Activated CD4-positive, alpha-beta T cell treated with anti-CD3 and anti-CD28 coated beads, Interleukin-2, amount 50 U/mL, for 1 hour (primary cell): ENCODE measurements around the gene ANKRD49.
"Not testable (repeated sequence)": the region's sequence is repeated elsewhere in the genome, so short reads cannot be mapped to it uniquely, and the experiment has no call there.

ENCODE experiments used
- DNase-seq: peaks from one replicate; pipeline ENCODE4 v3.0.0-alpha.2; 2020

ANKRD49 gene

GRCh38 chr11:94493281-94494125, at the start of gene ANKRD49, which contains the start of gene MRE11:
Gene ANKRD49 (plus strand): TSS chr11:94493984. CDS start chr11:94496694, 2,710 bp downstream.
Gene MRE11 (minus strand): TSS chr11:94493844. CDS start chr11:94492801, 1,043 bp downstream.
- DNase-seq, result peak; percentile 94

DNA sequence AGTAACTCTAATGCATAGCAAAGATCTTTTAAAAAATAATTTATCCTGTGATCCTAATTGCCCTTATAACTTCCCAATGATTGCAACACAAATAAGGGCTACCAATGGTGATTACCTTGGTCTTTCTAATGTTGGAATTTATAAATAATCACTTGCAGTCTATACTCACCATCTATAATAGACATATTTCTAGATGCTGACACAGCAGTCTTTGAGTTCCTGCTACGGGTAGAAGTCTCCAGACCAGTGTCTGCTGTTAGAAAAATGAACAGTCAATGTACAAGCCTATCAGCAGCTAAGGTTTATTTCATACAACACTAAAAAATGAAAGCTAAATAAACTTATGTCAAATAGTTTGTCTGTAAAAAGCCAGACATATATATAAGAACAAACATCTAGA, 48.1 kb upstream of the ANKRD49 start:
- no peak for DNase-seq

GRCh38 chr11:94447149-94447548, 46.6 kb upstream of the ANKRD49 start:
- no peak for DNase-seq

DNA sequence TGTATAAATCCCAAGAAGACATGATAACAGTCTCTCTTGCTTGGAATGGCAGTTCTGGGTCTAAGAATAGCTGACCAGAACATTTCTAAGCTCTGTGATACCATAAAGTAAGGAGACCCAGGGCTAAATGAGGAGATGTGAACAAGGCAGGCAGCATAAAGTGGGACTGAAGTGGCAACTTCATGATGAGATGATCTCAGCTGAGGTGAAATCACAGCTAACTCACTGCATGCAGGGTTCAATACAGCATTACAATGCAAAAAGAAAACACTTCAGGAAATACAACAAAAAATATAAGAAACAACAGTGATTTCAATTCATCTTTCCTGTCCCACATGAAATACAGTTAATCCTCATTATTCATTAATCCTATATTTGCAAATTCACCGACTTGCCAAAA, 44.8 kb upstream of the ANKRD49 start:
- DNase-seq, result no peak

GRCh38 chr11:94449437-94449836, 44.3 kb upstream of the ANKRD49 start:
- DNase-seq, result no peak

DNA sequence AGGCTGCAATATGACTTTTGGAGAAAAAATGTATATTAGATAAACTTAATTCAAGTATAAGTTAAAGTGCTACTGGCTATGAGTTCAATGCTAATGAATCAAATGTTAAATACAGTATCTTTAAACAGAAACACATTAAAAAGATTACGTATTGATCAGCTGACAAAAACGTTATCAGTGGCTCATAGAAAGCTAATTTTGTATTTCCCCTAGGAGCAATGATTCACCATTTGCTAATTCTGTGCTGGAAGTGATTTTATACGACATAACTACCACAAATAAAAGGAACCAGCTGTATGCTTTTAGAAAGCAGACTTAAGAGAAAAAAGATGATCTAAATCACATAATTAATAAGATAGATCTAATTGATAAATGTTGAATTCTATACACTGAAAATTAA, 43.7 kb upstream of the ANKRD49 start:
- DNase-seq, result no peak

- no peak for DNase-seq
Observed at GRCh38 chr11:94452988-94453387, 40.8 kb upstream of the ANKRD49 start.

- DNase-seq, result no peak
Observed at GRCh38 chr11:94454301-94454700, 39.5 kb upstream of the ANKRD49 start.

- no peak for DNase-seq
Observed at GRCh38 chr11:94455861-94456260, 37.9 kb upstream of the ANKRD49 start.

DNA sequence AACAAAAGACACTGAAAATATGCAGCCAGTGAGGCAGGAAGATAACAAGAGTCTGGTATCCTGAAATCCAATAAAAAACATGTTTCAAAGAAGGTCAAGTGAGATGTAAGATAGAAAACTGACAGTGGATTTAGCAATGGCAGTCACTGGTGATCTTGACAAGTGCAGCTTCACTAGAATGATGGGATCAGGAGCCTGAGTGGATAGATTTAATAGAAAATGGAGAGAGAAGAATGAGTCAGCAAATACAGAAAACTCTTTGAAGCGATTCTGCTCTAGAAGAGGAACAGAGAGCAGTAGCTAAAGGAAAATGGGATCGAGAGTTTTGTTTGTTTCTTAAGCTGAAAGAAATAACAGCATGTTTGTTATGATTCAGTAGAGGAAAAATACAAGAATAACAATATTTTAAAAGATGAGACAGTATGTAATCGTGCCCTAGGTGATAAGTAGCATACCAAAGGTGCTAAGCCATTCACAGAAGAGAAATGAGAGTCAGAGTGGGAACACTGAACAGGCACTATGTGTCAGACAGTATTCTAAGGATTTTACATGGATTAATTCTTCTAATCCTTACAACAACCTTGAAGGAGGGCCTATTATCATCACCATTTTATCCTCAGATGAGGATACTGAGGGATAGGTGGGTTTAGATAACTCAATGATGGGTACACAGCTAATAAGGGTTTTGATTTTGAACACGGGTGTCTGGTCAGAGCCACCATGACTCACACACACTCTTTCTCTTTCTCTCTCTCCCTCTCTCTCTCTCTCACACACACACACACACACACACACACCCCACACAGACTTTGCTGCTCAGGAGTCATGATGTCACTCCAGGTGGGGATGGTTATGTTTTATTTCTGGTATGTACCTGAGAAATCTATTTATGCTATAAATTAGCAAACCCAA, 36.4 kb upstream of the ANKRD49 start:
- DNase-seq, result no peak

DNA sequence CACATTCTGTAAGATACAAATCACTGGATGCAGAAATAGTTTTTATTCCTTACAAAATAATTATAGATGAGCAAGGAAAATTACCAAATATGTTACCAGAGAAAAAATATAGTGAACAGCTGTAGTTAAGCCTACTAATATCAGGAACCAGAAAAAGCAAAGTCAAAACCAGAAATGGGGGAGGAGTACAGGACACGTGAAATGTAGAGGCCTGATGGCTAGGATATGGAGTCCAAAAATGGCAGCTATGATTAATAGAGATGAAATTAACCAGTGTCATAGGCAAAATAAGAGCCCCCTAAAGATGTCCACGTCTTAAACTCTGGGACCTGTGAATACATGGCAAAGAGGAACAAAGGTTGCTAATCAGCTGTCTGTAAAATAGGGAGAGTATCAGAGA, 34.2 kb upstream of the ANKRD49 start:
- no peak for DNase-seq

DNA sequence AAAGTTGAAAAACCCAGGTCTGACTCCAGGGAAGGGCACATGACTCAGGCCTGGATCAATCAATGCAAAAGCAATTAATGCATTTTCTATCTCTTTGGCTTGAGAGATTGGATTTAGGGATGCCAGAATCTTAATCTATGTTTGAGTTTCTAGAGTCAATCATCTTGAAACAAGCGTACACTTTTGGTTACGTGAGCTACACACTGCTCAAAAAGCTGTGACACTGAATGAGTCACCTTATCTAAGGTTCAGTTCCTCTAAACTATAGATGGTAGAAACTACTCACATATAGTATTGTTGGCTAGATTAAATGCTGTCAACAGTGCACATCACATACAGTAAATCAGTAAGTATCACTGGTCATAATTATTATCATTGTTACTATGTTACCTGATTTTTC, 24.4 kb upstream of the ANKRD49 start:
- no peak for DNase-seq

DNA sequence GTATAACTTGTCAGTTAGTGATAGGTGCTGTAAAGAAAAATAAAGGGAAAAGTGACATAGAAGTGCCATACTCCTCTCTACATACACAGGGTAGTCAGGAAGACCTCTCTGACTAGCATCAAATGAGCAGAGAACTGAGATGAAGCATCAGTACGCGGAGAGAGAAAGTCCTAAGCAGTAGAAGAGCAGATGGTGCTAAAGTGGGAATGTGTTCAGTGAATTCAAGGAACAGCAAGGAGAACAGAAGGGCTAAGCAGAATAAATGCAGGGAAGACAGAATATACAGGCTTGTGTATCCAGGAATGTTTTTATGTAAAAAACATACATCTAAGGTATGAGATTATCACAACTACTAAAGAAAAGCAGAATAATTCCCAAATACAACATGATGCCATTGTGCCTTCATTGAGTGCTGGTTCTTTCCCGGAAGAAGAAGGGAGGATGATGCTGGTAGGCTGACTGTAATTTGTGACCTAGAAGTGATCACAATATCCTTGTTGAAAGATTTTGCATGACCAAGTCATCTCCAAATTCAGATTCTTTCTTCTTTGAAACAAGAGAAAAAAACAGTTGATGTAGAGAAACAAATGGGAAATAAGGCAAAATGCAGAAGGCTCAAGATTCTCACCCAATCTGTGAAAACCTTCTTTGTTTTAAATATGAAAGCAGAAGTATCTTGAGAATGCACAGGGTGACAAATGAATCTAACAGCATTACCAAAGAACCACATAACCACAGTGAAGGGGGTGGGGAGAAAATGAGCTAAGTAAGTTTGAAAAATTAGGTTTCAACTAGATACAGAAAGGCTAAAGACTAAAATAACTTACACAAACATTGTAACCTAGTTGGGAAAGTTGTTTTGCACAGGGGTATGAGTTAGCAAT, 20.6 kb upstream of the ANKRD49 start:
- no peak for DNase-seq

- DNase-seq, result no peak
Observed at GRCh38 chr11:94477624-94478023, 16.2 kb upstream of the ANKRD49 start.

DNA sequence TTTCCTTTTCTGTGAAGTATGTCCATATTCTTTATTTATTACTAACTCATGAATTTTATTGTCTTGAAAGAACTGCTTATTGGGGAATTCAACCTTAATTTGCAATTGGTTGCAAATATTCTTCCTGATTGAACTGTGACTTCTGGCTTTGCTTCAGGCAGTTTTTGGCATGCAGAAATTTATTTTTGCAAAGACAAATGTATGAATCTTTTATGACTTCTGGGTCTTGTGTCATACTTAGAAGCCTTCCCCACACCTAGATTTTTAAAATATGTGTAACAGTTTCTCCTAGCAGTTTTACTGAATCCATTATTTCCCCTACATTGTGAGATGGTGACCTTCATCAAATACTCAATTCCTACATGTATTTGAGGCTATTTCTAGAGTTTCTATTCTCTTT, 12.4 kb upstream of the ANKRD49 start:
- DNase-seq, result no peak

DNA sequence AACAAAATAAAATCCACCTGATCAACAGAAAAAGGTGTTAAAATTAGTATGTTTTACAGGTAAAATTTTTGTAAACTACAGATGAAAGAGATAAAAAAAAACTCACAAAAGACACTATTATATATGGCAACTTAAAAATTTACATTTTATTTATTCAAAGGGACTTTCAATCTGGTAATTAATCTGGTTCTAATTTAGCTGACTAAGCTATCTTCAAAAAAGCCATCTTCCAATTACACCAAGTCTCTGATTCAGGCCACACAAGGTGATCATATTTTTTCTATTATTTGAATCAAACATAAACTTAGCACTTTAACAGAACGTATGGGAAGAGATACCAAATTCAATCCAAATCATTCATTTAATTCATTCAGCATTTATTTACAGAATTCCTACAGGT, 7.7 kb upstream of the ANKRD49 start:
- no peak for DNase-seq

GRCh38 chr11:94494126-94494680, 419 bp downstream of the ANKRD49 start:
- DNase-seq, result no peak

DNA sequence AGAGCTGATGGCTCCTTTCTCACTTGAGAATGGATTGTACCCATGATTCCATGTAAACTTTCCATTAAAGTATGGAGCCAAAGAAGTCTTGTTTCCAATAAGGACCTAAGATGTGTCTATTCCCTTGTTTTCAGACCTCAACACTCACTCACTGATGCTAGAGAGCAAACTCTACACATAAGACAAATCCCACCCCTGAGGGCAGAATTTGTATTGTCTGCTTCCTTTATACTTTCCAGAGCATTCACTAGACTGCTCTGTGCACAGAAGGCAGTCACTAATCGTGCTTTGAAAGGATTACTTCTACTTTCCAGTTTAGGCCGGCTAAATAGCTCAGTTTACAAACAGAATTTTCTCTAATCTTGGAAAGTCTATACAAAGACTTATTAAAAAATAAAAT, 6.4 kb downstream of the ANKRD49 start:
- no peak for DNase-seq

DNA sequence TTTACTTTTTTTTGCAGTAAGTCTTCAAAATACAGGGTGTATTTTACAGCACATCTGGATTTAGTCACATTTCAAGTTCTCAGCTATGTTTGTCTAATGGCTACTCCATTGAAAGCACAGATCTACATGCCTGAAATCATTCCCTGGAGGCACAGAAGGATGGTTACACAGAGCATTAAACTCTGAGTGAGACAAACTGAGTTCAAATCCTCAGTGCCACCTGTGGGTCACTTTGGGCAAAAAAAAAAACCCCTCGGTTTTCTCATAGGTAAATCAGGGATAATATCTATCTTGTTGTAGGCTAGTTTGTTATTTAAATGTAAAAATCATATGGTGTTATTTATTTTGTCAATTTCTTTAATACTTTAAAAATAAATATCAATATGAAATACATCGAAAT, 7.7 kb downstream of the ANKRD49 start:
- no peak for DNase-seq

DNA sequence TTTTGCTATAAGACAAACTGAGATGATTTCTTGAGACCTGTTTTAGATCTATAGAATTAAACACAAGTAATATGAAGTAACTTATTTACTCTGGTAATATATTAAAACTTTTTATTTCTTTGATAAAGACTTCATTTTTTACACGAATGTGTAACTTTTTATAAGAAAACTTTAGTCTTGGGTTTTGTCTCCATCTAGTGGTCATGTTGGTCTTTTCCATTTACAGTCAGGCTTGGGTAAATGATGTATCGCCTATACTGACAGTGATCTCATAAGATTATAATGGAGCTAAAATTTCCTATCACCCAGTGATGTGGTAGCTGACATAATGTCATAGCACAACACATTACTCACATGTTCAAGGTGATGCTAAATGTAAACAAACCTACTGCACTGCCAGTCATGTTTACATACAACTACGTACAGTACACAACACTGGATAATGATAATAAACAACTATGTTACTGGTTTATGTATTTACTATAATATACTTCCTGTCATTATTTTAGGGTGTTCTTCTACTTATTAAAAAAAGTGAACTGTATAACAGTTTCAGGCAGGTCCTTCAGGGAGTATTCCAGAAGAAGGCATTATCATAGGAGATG, 11.0 kb downstream of the ANKRD49 start:
- no peak for DNase-seq

- DNase-seq, result not testable (repeated sequence)
Observed at GRCh38 chr11:94506513-94506912, 12.7 kb downstream of the ANKRD49 start.

- DNase-seq, result no peak
Observed at GRCh38 chr11:94507485-94507884, 13.7 kb downstream of the ANKRD49 start.
